Gastrocnemius medialis (tissue), 4 donors: ENCODE measurements around the gene DMXL2. TPM values are rescaled to one million over a fixed set of nuclear protein-coding genes. Genes with fewer than 3 reads are reported as not detected.

Source experiments
- ATAC-seq, 2 donors: fragments of 150-250 bp; one replicate each; pipeline ENCODE4 v1.9.1; 2016
- DNase-seq, 2 donors: peaks; one replicate each; pipeline ENCODE4 v3.0.0-alpha.2; 2019
- H3K27ac ChIP-seq, 4 donors: fragments of 200-600 bp; sonication (generic); 1 replicate in 1 of 4; 2 replicates in 3 of 4; pipeline ENCODE4 v1.5.1; 2016 to 2018; ENCODE audit warnings: mild to moderate bottlenecking in 2 of 4, moderate library complexity in 1 of 4
- H3K27me3 ChIP-seq, 3 donors: fragments of 200-600 bp; sonication (generic) in 2 of 3; 1 replicate in 1 of 3; 2 replicates in 2 of 3; pipeline versions ENCODE4 v1.5.1 to v1.6.0; 2016 to 2019; ENCODE audit warnings: mild to moderate bottlenecking in 1 of 3, moderate library complexity in 1 of 3
- H3K36me3 ChIP-seq, 2 donors: fragments of 200-600 bp; sonication (generic) in 1 of 2; one replicate each; pipeline ENCODE4 v1.5.1; 2017 to 2018
- H3K4me1 ChIP-seq, 2 donors: fragments of 200-600 bp; sonication (generic) in 1 of 2; one replicate each; pipeline ENCODE4 v1.5.1; 2016 to 2017; ENCODE audit warnings: mild to moderate bottlenecking in 2 of 2
- H3K4me3 ChIP-seq, 4 donors: fragments of 200-600 bp; sonication (generic) in 3 of 4; 1 replicate in 1 of 4; 2 replicates in 3 of 4; pipeline ENCODE4 v1.5.1; 2016 to 2019; ENCODE audit warnings: mild to moderate bottlenecking in 2 of 4
- H3K9me3 ChIP-seq, 3 donors: fragments of 200-600 bp; sonication (generic) in 2 of 3; 1 replicate in 1 of 3; 2 replicates in 2 of 3; pipeline ENCODE4 v1.5.1; 2016 to 2019
- POLR2A ChIP-seq, 2 donors: fragments of 450-650 bp; IDR thresholded peaks; one replicate each; pipeline ENCODE4 v1.6.1; 2017; ENCODE audit warnings: antibody characterized with exemption in 2 of 2, mild to moderate bottlenecking in 2 of 2, moderate library complexity in 2 of 2
- in situ Hi-C, 4 donors: fragments of 200-750 bp; cut with MboI; loops; one replicate each; pipeline versions ENCODE4 v1.15.0 to v1.8.0; 2017; ENCODE audit warnings: low sequenced_read_pairs in 4 of 4
- intact Hi-C: fragments of 100-400 bp; cut with DNase I; formaldehyde crosslinking; loops from one replicate; pipeline ENCODE4 v1.15.1; 2023; ENCODE audit warnings: low total_unique reads
- total RNA-seq, 4 donors: library from RNA; depleted of rRNA; stranded (reverse); fragments of >200 nt; gene quantifications; one replicate each; pipeline versions ENCODE4 v1.1.0 to v1.2.3, GENCODE V29; 2016
- TF ChIP-seq, protein P1 (sequence below), 5 experiments: fragments of 450-650 bp in 3 of 5; fragments of 200-600 bp in 2 of 5; sonication (generic) in 2 of 5; IDR thresholded peaks in 4 of 5; conservative IDR thresholded peaks in 1 of 5; 1 replicate in 4 of 5; 2 replicates in 1 of 5; pipeline ENCODE4 v1.5.1; 2016 to 2019; ENCODE audit warnings: antibody characterized with exemption in 5 of 5, mild to moderate bottlenecking in 3 of 5, moderate library complexity in 3 of 5

DMXL2 gene
- total RNA-seq, 4 donors from 2014 or later = 2.5 to 4.1 (median 3.0) TPM

DNA sequence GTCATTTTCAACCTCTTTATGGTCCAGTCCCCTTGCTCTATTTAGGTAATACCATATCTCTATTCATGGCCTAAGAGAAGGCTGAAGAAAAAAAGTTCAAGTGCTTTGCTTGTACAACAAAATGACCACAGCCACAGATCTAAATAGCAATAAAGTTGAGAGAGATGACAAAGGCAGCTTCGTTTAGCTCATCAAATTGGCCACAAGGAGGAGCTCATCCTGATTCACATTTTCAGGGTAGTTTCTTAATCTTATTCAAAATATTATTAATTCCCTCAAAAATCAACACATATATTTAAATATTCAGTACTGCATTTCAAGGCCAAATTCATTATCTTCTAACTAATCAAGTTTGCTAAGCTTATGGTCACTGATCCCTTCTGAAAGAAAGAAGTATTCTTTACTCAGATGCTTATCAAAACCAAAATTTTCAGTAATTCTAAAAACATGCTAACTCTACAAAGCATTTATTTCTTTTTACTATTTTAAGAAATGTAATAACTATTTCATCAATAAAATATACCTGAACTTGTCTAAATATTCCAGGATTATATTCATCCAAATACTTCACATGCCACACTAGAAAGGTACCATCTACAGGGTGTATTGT lies 85.5 kb downstream of the DMXL2 start:
- no peak for TF ChIP-seq POLR2A (IDR thresholded peaks at IDR 0.05)
- TF ChIP-seq, protein P1, sequence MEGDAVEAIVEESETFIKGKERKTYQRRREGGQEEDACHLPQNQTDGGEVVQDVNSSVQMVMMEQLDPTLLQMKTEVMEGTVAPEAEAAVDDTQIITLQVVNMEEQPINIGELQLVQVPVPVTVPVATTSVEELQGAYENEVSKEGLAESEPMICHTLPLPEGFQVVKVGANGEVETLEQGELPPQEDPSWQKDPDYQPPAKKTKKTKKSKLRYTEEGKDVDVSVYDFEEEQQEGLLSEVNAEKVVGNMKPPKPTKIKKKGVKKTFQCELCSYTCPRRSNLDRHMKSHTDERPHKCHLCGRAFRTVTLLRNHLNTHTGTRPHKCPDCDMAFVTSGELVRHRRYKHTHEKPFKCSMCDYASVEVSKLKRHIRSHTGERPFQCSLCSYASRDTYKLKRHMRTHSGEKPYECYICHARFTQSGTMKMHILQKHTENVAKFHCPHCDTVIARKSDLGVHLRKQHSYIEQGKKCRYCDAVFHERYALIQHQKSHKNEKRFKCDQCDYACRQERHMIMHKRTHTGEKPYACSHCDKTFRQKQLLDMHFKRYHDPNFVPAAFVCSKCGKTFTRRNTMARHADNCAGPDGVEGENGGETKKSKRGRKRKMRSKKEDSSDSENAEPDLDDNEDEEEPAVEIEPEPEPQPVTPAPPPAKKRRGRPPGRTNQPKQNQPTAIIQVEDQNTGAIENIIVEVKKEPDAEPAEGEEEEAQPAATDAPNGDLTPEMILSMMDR (IDR thresholded peaks at IDR 0.05 in 4 of 5, conservative IDR thresholded peaks at IDR 0.05 in 1 of 5) = peak in 1 of 5 experiments; percentile 20

DNA sequence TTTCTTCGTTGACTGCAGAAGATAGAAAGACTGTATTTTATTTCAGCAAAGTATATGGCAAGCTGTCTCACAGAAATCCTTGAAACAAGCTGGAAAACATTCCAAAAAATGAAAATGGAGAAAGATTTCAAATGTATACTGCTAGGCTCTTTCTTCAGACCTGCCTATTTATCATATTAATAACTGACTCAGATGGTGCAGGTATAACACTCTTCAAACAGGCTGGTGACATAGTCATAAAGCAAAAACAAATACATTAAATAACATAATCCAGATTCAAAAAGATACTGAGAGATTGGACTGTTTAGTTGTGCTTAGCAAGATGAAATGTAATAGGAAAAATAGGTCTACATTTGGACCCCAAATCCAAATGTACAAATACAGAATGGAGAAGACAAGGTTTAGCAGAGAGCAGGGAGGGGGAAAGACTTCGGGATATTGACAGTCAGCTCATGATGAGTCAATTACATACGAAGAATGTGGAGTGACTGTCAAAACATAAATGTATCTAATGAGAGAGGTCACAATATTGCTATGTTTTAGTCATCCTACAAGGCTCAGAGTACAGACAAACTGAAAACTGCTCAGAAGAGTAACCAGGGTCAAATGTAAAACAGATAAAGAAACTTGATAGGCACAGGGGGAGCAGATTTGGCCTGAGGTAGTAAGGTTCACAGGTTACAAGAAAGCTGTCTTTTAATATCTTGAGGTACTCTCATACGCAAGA lies 88.7 kb downstream of the DMXL2 start:
- TF ChIP-seq, protein P1 (IDR thresholded peaks at IDR 0.05 in 4 of 5, conservative IDR thresholded peaks at IDR 0.05 in 1 of 5) = no peak
- TF ChIP-seq POLR2A (IDR thresholded peaks at IDR 0.05) = no peak
- Histone ChIP-seq H3K9me3 (no peaks in the 10 kb centered on the region), H3K27ac (no peak overlapping the region), H3K4me3 (no peak overlapping the region), H3K36me3 (no peaks in the 10 kb centered on the region), H3K4me1 (no peaks in the 10 kb centered on the region), H3K27me3 (no peaks in the 10 kb centered on the region)
- in situ Hi-C loops (loop anchor here in 1 of 4 donors (25.0 kb wide), 1 partner anchor 103 kb away; no protein-coding TSS in a partner anchor), intact Hi-C loops (no loop called here)
- ATAC-seq = no peak
- no peak for DNase-seq

More for the DNA sequence above, 85.5 kb downstream of the DMXL2 start:
- DNase-seq (no peak), ATAC-seq (no peak)
- no peak overlapping the region for H3K27ac ChIP-seq
- in situ Hi-C loops (loop anchor here in 1 of 4 donors (25.0 kb wide), 1 partner anchor 100 kb away; no protein-coding TSS in a partner anchor), intact Hi-C loops (no loop called here)
- H3K27me3 ChIP-seq = no peaks in the 10 kb centered on the region
- no peak overlapping the region for H3K4me3 ChIP-seq
- H3K9me3 ChIP-seq = no peaks in the 10 kb centered on the region
- H3K4me1 ChIP-seq = no peaks in the 10 kb centered on the region
- no peaks in the 10 kb centered on the region for H3K36me3 ChIP-seq

DNA sequence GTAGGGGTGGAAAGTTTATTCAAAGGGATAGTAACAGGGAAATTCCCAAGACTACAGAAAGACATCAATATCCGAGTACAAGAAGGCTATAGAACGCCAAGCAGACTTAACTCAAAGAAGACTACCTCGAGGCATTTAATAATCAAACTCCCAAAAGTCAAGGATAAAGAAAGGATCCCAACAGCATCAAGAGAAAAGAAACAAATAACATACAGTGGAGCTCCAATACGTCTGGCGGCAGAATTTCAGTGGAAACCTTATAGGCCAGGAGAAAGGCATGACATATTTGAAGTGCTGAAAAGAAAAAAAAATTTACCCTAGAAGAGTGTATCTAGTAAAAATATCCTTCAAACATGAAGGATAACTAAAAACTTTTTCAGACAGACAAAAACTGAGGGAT lies 95.6 kb downstream of the DMXL2 start:
- in situ Hi-C loops = loop anchor here in 1 of 4 donors (25.0 kb wide), 1 partner anchor 110 kb away; no protein-coding TSS in a partner anchor
- no peak for ATAC-seq
- Histone ChIP-seq H3K4me3 (no peak overlapping the region), H3K4me1 (no peaks in the 10 kb centered on the region), H3K27me3 (no peaks in the 10 kb centered on the region), H3K27ac (no peak overlapping the region), H3K9me3 (no peaks in the 10 kb centered on the region), H3K36me3 (peaks cover 0 to 2% of the 10 kb centered on the region in 2 donors)
- intact Hi-C loops = no loop called here
- no peak for DNase-seq
- TF ChIP-seq, protein P1 (IDR thresholded peaks at IDR 0.05 in 4 of 5, conservative IDR thresholded peaks at IDR 0.05 in 1 of 5) = no peak
- TF ChIP-seq POLR2A (IDR thresholded peaks at IDR 0.05) = no peak

DNA sequence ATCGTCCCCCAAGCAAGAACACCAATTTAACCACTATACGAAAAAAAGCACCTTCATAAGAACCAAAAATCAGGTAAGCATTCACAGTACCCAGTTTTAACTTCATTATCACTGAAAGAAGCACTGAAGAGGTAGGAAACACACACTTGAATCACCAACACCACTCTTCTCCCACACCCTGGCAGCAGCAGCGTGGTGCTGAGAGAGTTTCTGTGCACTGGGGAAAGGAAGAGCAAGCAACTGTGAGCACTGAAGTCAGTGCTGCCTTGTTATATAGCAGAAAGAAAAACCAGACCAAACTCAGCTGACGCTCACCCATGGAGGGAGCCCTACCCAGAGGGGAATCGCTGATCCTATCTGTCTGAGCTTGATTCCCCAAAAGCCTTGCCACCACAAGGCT lies 98.2 kb downstream of the DMXL2 start:
- DNase-seq (no peak), ATAC-seq (no peak)
- H3K4me1 ChIP-seq = no peaks in the 10 kb centered on the region
- H3K36me3 ChIP-seq = peaks cover 0 to 2% of the 10 kb centered on the region in 2 donors
- H3K4me3 ChIP-seq = no peak overlapping the region
- H3K27ac ChIP-seq = no peak overlapping the region
- in situ Hi-C loops = no loop called here
- TF ChIP-seq POLR2A (IDR thresholded peaks at IDR 0.05) = no peak
- TF ChIP-seq, protein P1 (IDR thresholded peaks at IDR 0.05 in 4 of 5, conservative IDR thresholded peaks at IDR 0.05 in 1 of 5) = no peak
- H3K27me3 ChIP-seq = no peaks in the 10 kb centered on the region
- H3K9me3 ChIP-seq = no peaks in the 10 kb centered on the region
- intact Hi-C loops = no loop called here
